Measurements from ENCODE around the gene PGBD5. TPM values are rescaled to one million over a fixed set of nuclear protein-coding genes. Genes with fewer than 3 reads are reported as not detected.
"Not testable (repeated sequence)": the region's sequence is repeated elsewhere in the genome, so short reads cannot be mapped to it uniquely, and the experiment has no call there.

PGBD5 gene
- total RNA-seq, 1 experiment from 2014 or later = 21.6 TPM

GRCh38 chr1:230416430-230416829 lies 9.7 kb downstream of the PGBD5 start:
- Histone ChIP-seq H3K36me3 (peaks cover 15% of the 10 kb centered on the region), H3K27ac (no peak overlapping the region), H3K4me1 (no peaks in the 10 kb centered on the region), H3K4me3 (no peak overlapping the region), H3K9me3 (replicated peaks) (no peaks in the 10 kb centered on the region; the same call in 1 of the 2 replicates), H3K27me3 (no peaks in the 10 kb centered on the region)
- DNase-seq = no peak

DNA sequence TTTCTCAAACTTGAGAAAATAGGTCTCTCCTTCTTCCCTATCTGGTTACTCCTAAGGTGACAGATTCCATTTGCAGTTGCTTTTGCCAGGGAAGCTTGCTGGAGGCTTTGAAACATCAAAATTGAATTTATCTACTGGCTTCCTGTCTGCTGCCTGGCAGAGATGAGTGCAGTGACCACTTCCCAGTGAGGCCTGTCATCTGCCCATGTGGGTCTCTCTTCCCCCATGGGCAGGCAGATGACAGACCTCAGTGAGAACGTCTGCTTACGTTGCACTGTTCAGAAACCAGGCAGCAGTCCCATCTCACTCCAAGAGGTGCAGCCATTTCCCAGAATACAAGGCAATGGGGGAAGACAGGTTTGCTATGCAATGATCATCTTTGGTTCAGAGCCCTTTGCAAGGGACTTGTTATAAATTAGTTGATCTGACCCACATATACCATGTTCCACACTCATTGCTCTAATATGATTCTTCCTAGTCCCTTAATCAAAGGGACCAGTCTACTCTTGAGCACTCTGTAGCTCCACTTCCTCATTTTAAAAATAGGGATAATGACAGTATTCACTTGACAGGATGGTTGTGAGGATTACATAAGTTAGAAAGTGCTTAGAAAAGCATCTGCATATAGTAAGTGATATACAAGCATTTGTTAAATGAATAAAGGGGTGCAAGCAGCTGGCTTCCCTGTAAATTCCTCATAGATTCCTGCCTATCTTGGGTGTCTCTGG lies 10.6 kb downstream of the PGBD5 start:
- Histone ChIP-seq H3K4me1 (no peaks in the 10 kb centered on the region), H3K27ac (no peak overlapping the region), H3K36me3 (peaks cover 11% of the 10 kb centered on the region), H3K27me3 (no peaks in the 10 kb centered on the region), H3K9me3 (replicated peaks) (no peaks in the 10 kb centered on the region; the same call in 1 of the 2 replicates), H3K4me3 (no peak overlapping the region)
- no peak for DNase-seq

DNA sequence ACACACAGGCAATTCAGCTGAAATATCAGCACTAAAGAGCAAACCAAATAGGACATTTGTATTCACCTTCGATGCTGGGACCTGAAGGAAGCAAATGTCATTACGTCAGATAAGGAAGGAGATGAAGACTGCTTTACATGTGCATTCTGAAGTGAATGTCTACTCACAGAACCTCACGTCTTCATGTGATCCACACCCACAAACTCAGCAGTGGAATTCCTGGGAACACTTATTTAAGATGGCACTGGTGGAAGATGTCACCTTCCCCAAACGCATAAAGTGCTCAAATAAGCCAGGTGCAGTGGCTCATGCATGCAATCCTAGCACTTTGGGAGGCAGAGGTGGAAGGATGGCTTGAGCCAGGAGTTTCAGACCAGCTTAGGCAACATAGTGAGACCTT lies 11.4 kb downstream of the PGBD5 start:
- no peak for DNase-seq
- Histone ChIP-seq H3K9me3 (replicated peaks) (no peaks in the 10 kb centered on the region; the same call in 1 of the 2 replicates), H3K27ac (no peak overlapping the region), H3K4me1 (no peaks in the 10 kb centered on the region), H3K36me3 (peaks cover 3% of the 10 kb centered on the region; the same call in 1 of the 2 replicates), H3K27me3 (no peaks in the 10 kb centered on the region), H3K4me3 (no peak overlapping the region)

- no peaks in the 10 kb centered on the region; the same call in 1 of the 2 replicates for H3K36me3 ChIP-seq
- no peak overlapping the region for H3K27ac ChIP-seq
- no peak for DNase-seq
- H3K4me3 ChIP-seq = no peak overlapping the region
- no peaks in the 10 kb centered on the region for H3K4me1 ChIP-seq
- no peaks in the 10 kb centered on the region for H3K9me3 ChIP-seq (replicated peaks)
- H3K27me3 ChIP-seq = no peaks in the 10 kb centered on the region
Observed at GRCh38 chr1:230414102-230414501, 12.0 kb downstream of the PGBD5 start.

DNA sequence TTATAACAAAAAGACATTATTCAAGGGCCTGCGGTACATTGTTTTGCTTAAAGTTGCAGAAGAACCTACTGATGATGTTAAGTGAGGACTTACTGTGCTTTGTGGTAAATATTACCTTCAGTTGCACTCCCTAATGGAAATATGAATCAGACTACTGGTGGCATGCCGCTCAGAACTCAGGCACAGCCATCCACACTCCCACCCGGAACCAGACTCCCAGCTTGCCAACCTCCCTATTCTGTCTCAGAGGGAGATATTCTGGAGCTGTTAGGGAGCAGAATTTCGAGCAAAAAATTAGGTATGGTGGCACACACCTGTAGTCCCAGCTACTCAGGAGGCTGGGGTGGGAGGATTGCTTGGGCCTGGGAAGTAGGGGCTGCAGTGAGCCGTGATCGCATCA lies 13.1 kb downstream of the PGBD5 start:
- Histone ChIP-seq H3K27ac (no peak overlapping the region), H3K4me1 (no peaks in the 10 kb centered on the region), H3K4me3 (no peak overlapping the region), H3K36me3 (no peaks in the 10 kb centered on the region; the same call in 1 of the 2 replicates), H3K27me3 (no peaks in the 10 kb centered on the region), H3K9me3 (replicated peaks) (no peaks in the 10 kb centered on the region)
- DNase-seq = no peak

DNA sequence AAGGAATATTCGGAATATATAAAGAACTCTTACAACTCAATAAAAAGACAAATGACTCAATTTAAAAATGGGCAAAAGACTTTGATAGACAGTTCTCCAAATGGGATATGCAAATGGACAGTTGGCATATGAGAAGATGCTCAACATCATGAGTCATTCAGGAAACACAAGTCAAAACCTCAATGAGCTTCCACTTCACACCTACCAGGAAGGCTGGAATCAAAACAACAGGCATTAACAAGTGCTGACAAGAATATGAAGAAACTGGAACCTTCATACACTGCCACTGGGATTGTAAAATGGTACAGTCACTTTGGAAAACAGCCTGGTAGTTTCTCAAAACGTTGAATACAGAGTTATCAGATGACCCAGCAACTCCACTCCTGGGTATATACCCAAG lies 17.2 kb downstream of the PGBD5 start:
- Histone ChIP-seq H3K4me1 (no peaks in the 10 kb centered on the region), H3K27me3 (no peaks in the 10 kb centered on the region), H3K27ac (no peak overlapping the region), H3K4me3 (no peak overlapping the region), H3K9me3 (replicated peaks) (no peaks in the 10 kb centered on the region), H3K36me3 (peaks cover 3% of the 10 kb centered on the region)
- DNase-seq = no peak

- Histone ChIP-seq H3K36me3 (peaks cover 9% of the 10 kb centered on the region), H3K9me3 (replicated peaks) (no peaks in the 10 kb centered on the region), H3K27me3 (no peaks in the 10 kb centered on the region), H3K4me3 (no peak overlapping the region), H3K27ac (no peak overlapping the region), H3K4me1 (no peaks in the 10 kb centered on the region)
- DNase-seq = no peak
Observed at GRCh38 chr1:230407351-230407750, 18.8 kb downstream of the PGBD5 start.

DNA sequence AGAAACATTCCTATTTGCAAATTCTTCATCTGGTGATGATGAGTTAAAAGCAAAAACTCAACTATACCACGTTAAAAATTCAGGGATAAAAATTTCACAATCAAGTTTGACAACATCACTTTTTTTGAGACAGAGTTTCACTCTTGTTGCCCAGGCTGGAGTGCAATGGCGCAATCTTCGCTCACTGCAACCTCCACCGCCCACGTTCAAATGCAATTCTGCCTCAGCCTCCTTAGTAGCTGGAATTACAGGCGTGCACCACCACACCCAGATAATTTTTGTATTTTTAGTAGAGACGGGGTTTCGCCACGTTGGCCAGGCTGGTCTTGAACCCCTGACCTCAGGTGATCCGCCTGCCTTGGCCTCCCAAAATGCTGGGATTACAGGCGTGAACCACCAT lies 19.4 kb downstream of the PGBD5 start:
- not testable (repeated sequence) for H3K27me3 ChIP-seq; H3K4me3 ChIP-seq; H3K36me3 ChIP-seq; H3K9me3 ChIP-seq (replicated peaks); H3K4me1 ChIP-seq; DNase-seq; H3K27ac ChIP-seq

GRCh38 chr1:230403442-230403841 lies 22.7 kb downstream of the PGBD5 start:
- Histone ChIP-seq H3K27me3 (no peaks in the 10 kb centered on the region), H3K4me1 (no peaks in the 10 kb centered on the region), H3K4me3 (no peak overlapping the region), H3K36me3 (peaks cover 17% of the 10 kb centered on the region), H3K9me3 (replicated peaks) (no peaks in the 10 kb centered on the region), H3K27ac (no peak overlapping the region)
- no peak for DNase-seq

GRCh38 chr1:230401763-230402294 lies 24.3 kb downstream of the PGBD5 start:
- DNase-seq = no peak
- no peaks in the 10 kb centered on the region for H3K27me3 ChIP-seq
- no peak overlapping the region for H3K4me3 ChIP-seq
- H3K36me3 ChIP-seq = peaks cover 19% of the 10 kb centered on the region
- no peaks in the 10 kb centered on the region for H3K4me1 ChIP-seq
- no peak overlapping the region for H3K27ac ChIP-seq
- no peaks in the 10 kb centered on the region for H3K9me3 ChIP-seq (replicated peaks)

- Histone ChIP-seq H3K27me3 (no peaks in the 10 kb centered on the region), H3K36me3 (peaks cover 19% of the 10 kb centered on the region), H3K4me3 (no peak overlapping the region), H3K27ac (no peak overlapping the region), H3K4me1 (no peaks in the 10 kb centered on the region), H3K9me3 (replicated peaks) (no peaks in the 10 kb centered on the region)
- no peak for DNase-seq
Observed at GRCh38 chr1:230401101-230401500, 25.0 kb downstream of the PGBD5 start.

DNA sequence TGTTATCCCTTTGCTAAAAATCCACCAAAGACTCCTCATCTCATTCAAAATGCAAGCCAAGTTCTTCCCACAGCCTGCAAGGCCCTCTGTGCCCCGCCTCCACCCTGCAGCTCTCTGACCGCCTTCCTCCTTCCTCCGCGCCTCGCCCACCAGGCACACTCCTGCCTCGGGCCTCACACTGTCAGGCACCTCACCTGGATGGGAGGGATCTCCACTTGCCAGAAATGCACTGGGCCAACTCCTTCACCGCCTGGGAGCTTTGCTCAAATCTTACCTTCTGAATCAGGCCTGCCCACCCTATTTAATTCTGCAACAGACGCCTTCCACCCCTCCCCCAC lies 26.2 kb downstream of the PGBD5 start:
- no peak overlapping the region for H3K4me3 ChIP-seq
- no peak overlapping the region for H3K27ac ChIP-seq
- H3K27me3 ChIP-seq = no peaks in the 10 kb centered on the region
- peaks cover 16% of the 10 kb centered on the region for H3K36me3 ChIP-seq
- no peak for DNase-seq
- H3K4me1 ChIP-seq = no peaks in the 10 kb centered on the region
- H3K9me3 ChIP-seq (replicated peaks) = no peaks in the 10 kb centered on the region

GRCh38 chr1:230399321-230400006 lies 26.7 kb downstream of the PGBD5 start:
- peaks cover 16% of the 10 kb centered on the region for H3K36me3 ChIP-seq
- H3K4me1 ChIP-seq = no peaks in the 10 kb centered on the region
- no peaks in the 10 kb centered on the region for H3K9me3 ChIP-seq (replicated peaks)
- no peaks in the 10 kb centered on the region for H3K27me3 ChIP-seq
- no peak for DNase-seq
- no peak overlapping the region for H3K27ac ChIP-seq
- no peak overlapping the region for H3K4me3 ChIP-seq

- H3K4me1 ChIP-seq = no peaks in the 10 kb centered on the region
- no peak for DNase-seq
- H3K27me3 ChIP-seq = no peaks in the 10 kb centered on the region
- no peaks in the 10 kb centered on the region for H3K9me3 ChIP-seq (replicated peaks)
- H3K36me3 ChIP-seq = peaks cover 16% of the 10 kb centered on the region
- H3K4me3 ChIP-seq = no peak overlapping the region
- no peak overlapping the region for H3K27ac ChIP-seq
Observed at GRCh38 chr1:230398856-230399255, 27.3 kb downstream of the PGBD5 start.

- Histone ChIP-seq H3K36me3 (peaks cover 10% of the 10 kb centered on the region), H3K9me3 (replicated peaks) (no peaks in the 10 kb centered on the region), H3K27me3 (no peaks in the 10 kb centered on the region), H3K4me3 (no peak overlapping the region), H3K4me1 (no peaks in the 10 kb centered on the region), H3K27ac (no peak overlapping the region)
- no peak for DNase-seq
Observed at GRCh38 chr1:230396966-230397365, 29.2 kb downstream of the PGBD5 start.
